Left ventricle myocardium inferior (tissue), 1 donor: ENCODE data around the gene TNFSF18. TPM values are rescaled to one million over a fixed set of nuclear protein-coding genes. Genes with fewer than 3 reads are reported as not detected.

Source experiments
- DNase-seq: peaks from one replicate; pipeline ENCODE4 v3.0.0-alpha.2; 2020
- H3K27ac ChIP-seq: fragments of 200-600 bp; replicated peaks from 2 replicates; pipeline ENCODE4 v1.8.0; 2021
- H3K27me3 ChIP-seq: fragments of 200-600 bp; 2 replicates; pipeline ENCODE4 v1.8.0; 2021; ENCODE audit warnings: low read depth
- H3K36me3 ChIP-seq: fragments of 200-600 bp; 2 replicates; pipeline ENCODE4 v1.8.0; 2021
- H3K4me1 ChIP-seq: fragments of 200-600 bp; 2 replicates; pipeline ENCODE4 v1.8.0; 2021
- H3K4me3 ChIP-seq: fragments of 200-600 bp; 2 replicates; pipeline ENCODE4 v1.8.0; 2021; ENCODE audit warnings: mild to moderate bottlenecking, moderate library complexity
- H3K9me3 ChIP-seq: fragments of 200-600 bp; replicated peaks from 2 replicates; pipeline ENCODE4 v1.8.0; 2021
- intact Hi-C: fragments of 100-400 bp; cut with micrococcal nuclease; formaldehyde crosslinking; loops from one replicate; pipeline ENCODE4 v1.11.0; 2022
- long read RNA-seq: library from polyadenylated mRNA; unstranded; transcript quantifications from one replicate; pipeline ENCODE4 v2.0.0, GENCODE V29; 2021
- total RNA-seq: library from RNA; stranded (reverse); fragmentation: NEBNext Ultra II Directional; extraction: Animal tissue kit (Norgen Biotek cat#: 25700); gene quantifications from one replicate; pipeline ENCODE4 v1.2.1, GENCODE V29; 2021
- TF ChIP-seq, protein P1 (sequence below): fragments of 200-600 bp; IDR thresholded peaks from 2 replicates; pipeline ENCODE4 v1.8.0; 2021; ENCODE audit warnings: antibody characterized with exemption, mild to moderate bottlenecking, borderline replicate concordance
- donor health status: DM: no; HTN: yes; CAD: no; lungs with severe emphysema.

The TNFSF18 gene, protein sequence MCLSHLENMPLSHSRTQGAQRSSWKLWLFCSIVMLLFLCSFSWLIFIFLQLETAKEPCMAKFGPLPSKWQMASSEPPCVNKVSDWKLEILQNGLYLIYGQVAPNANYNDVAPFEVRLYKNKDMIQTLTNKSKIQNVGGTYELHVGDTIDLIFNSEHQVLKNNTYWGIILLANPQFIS
- not detected for total RNA-seq
- long read RNA-seq = 0 reads

DNA sequence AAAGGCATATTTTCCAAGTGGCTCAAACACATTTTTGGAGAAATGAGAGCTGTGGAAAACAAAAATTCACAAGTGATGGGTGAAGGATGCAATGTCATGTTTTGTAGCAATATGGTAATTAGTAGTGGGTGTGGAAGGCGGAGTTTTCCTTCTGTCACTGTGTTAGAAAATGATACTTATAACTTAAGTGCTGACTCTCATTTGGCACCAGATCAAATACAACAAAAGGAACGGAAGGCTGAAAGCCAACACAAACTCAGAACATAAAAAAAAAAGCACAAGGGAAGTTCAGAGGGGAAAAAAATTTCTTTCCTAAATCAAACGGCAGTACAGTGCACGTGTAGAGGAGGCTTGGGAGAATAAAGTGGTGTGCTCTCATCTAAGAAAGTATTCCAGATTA is at the start of gene TNFSF18:
TSS of gene TNFSF18 (minus strand) at position 77 of the 400 bp plus-strand sequence. CDS start at position 32, 45 bp downstream.
- intact Hi-C loops = no loop called here
- DNase-seq = no peak

DNA sequence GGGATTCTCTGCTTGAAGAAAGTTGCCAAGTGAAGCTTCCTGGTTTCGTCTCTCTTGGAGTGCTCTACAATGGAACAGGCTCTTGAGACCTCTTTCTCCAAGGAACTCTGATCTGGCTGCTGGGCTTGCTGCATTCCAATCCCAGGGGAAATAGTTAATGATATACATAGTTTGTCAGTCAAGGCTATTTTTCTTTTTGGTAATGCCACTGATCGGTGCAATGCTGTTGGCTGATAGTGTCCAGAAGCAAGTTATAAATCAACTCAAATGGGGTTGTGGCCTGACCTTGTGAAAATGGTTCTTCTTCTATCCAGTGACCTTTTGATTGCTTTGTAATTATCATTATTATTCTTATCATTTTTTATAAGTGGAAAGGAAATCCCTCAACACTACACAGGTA is 48.4 kb upstream of the TNFSF18 start:
- Histone ChIP-seq H3K27me3 (no peaks in the 10 kb centered on the region), H3K4me3 (no peak overlapping the region), H3K4me1 (no peaks in the 10 kb centered on the region), H3K9me3 (peaks cover 23% of the 10 kb centered on the region), H3K36me3 (peaks cover 3% of the 10 kb centered on the region), H3K27ac (no peak overlapping the region)
- TF ChIP-seq, protein P1, sequence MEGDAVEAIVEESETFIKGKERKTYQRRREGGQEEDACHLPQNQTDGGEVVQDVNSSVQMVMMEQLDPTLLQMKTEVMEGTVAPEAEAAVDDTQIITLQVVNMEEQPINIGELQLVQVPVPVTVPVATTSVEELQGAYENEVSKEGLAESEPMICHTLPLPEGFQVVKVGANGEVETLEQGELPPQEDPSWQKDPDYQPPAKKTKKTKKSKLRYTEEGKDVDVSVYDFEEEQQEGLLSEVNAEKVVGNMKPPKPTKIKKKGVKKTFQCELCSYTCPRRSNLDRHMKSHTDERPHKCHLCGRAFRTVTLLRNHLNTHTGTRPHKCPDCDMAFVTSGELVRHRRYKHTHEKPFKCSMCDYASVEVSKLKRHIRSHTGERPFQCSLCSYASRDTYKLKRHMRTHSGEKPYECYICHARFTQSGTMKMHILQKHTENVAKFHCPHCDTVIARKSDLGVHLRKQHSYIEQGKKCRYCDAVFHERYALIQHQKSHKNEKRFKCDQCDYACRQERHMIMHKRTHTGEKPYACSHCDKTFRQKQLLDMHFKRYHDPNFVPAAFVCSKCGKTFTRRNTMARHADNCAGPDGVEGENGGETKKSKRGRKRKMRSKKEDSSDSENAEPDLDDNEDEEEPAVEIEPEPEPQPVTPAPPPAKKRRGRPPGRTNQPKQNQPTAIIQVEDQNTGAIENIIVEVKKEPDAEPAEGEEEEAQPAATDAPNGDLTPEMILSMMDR = no peak
- DNase-seq = no peak
- intact Hi-C loops = no loop called here

More for the DNA sequence above, at the start of gene TNFSF18:
- no peaks in the 10 kb centered on the region for H3K36me3 ChIP-seq
- H3K4me1 ChIP-seq = peaks cover 27% of the 10 kb centered on the region
- H3K4me3 ChIP-seq = no peak within 1 kb of the TSS
- H3K27me3 ChIP-seq = no peaks in the 10 kb centered on the region
- TF ChIP-seq, protein P1 = no peak
- no peaks in the 10 kb centered on the region for H3K9me3 ChIP-seq
- peak within 1 kb of the TSS; percentile 14 for H3K27ac ChIP-seq

DNA sequence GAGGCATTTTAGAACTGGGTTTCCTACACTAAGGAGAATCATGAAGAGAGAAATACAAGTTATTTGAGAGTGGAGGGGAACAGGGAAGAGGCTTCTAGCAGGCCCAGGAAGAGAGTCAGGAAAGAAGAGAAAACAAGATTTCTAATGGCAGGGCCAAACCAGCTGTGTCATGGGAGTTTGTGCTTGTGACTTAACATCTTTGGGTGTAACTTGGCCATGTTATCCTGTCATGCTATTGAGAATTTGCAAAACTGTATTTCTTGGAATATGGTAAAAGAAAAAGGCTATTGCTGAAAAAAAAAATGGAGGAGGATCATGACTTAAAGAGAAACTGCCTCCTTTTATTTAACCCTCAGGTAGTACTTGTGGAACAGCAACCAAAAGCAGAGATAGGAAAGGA is 47.4 kb upstream of the TNFSF18 start:
- TF ChIP-seq, protein P1 = no peak
- H3K27me3 ChIP-seq = no peaks in the 10 kb centered on the region
- intact Hi-C loops = no loop called here

DNA sequence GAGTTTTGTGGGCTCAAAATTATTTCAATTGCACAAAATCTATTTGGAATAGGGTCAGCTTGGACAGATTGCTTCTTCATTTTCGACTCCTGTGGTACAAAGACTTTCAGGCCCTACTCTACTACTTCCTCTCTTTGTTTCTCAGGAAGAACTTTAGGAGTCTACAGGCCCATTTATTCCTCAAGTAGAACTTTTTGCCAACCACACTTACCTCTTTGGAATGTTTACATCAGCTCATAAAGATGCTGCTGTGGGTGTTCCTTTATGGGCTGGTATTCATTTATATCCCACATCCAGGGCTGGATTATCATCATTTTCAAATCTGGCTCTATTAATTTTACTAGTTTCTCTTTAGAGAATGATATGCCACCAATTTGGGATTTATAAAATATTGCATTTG is 46.3 kb upstream of the TNFSF18 start:
- no peak for DNase-seq
- intact Hi-C loops = no loop called here

More for the DNA sequence above, 47.4 kb upstream of the TNFSF18 start:
- Histone ChIP-seq H3K4me3 (no peak overlapping the region), H3K9me3 (peaks cover 12% of the 10 kb centered on the region), H3K36me3 (no peaks in the 10 kb centered on the region), H3K27ac (no peak overlapping the region), H3K4me1 (no peaks in the 10 kb centered on the region)
- DNase-seq = no peak

DNA sequence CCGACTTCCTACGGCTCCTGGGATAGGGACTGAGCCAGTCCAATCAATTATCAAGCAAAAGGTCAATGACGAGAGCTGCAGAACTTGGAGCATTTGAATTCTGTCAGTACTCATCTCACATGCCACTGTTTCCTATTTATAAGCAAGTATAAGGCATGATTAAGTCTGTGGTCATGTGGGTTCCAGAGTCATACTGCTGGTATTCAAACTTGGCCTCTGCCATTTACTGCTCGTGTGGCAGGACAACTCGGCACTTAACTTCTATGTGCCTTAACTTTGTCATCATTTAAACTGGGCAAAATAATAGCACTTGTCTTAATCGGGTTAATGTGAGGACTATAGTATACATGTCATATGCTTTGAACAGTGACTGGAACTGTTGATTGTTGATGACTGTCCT is 44.9 kb upstream of the TNFSF18 start:
- H3K4me3 ChIP-seq = no peak overlapping the region
- intact Hi-C loops = no loop called here
- no peaks in the 10 kb centered on the region for H3K9me3 ChIP-seq
- TF ChIP-seq, protein P1 = no peak
- H3K36me3 ChIP-seq = no peaks in the 10 kb centered on the region
- DNase-seq = no peak
- no peaks in the 10 kb centered on the region for H3K27me3 ChIP-seq
- H3K27ac ChIP-seq = no peak overlapping the region
- no peaks in the 10 kb centered on the region for H3K4me1 ChIP-seq

More for the DNA sequence above, 46.3 kb upstream of the TNFSF18 start:
- TF ChIP-seq, protein P1 = no peak
- no peaks in the 10 kb centered on the region for H3K27me3 ChIP-seq
- H3K4me1 ChIP-seq = no peaks in the 10 kb centered on the region
- no peak overlapping the region for H3K4me3 ChIP-seq
- peaks cover 1% of the 10 kb centered on the region for H3K9me3 ChIP-seq
- no peaks in the 10 kb centered on the region for H3K36me3 ChIP-seq
- no peak overlapping the region for H3K27ac ChIP-seq
